Naive thymus-derived CD4-positive, alpha-beta T cell (primary cell): ENCODE measurements around the gene MIOS. TPM values are rescaled to one million over a fixed set of nuclear protein-coding genes. Genes with fewer than 3 reads are reported as not detected.

Experiments used
- ATAC-seq: fragments of 150-1000 bp; cut with Tn5 transposase; 2 replicates; pipeline ENCODE4 v1.10.0; 2021; ENCODE audit warnings: mild to moderate bottlenecking, moderate library complexity
- CTCF ChIA-PET: fragments of 350-600 bp; sonication (Branson Sonifier 250); formaldehyde crosslinking; loops from one replicate; lab custom pipeline; 2021; ENCODE audit warnings: antibody characterized with exemption; lab: Charles Lee
- POLR2A ChIA-PET: fragments of 350-600 bp; sonication (Branson Sonifier 250); formaldehyde crosslinking; loops from one replicate; lab custom pipeline; 2021; ENCODE audit warnings: antibody characterized with exemption, inconsistent platforms; lab: Charles Lee
- DNase-seq, 9 donors: peaks; one replicate each; pipeline versions ENCODE4 v3.0.0 to v3.0.0-alpha.2; 2020 to 2022; ENCODE audit warnings: mixed read lengths in 1 of 9
- H3K27ac ChIP-seq: one replicate; pipeline ENCODE4 v1.7.0; 2013; ENCODE audit warnings: mild to moderate bottlenecking, low read depth, low read length, moderate library complexity
- H3K27me3 ChIP-seq, 2 donors: one replicate each; pipeline ENCODE4 v1.7.0; 2013; ENCODE audit warnings: low read length in 2 of 2, mild to moderate bottlenecking in 2 of 2, moderate library complexity in 2 of 2; ENCODE audit not compliant: control insufficient read depth in 2 of 2, insufficient read depth in 2 of 2
- H3K36me3 ChIP-seq, 3 experiments: 1 replicate in 2 of 3; 2 replicates in 1 of 3; pipeline ENCODE4 v1.7.0; 2013; ENCODE audit warnings: low read length in 3 of 3, mild to moderate bottlenecking in 3 of 3, moderate library complexity in 1 of 3; ENCODE audit not compliant: insufficient read depth in 3 of 3, control insufficient read depth in 2 of 3
- H3K4me1 ChIP-seq, 2 donors: one replicate each; pipeline ENCODE4 v1.7.0; 2013; ENCODE audit warnings: low read length in 2 of 2, mild to moderate bottlenecking in 2 of 2, moderate library complexity in 1 of 2; ENCODE audit not compliant: control insufficient read depth in 2 of 2, insufficient read depth in 2 of 2
- H3K4me3 ChIP-seq: 2 replicates; pipeline ENCODE4 v1.7.0; 2013; ENCODE audit warnings: mild to moderate bottlenecking, low read length
- H3K9me3 ChIP-seq, 3 experiments: 1 replicate in 2 of 3; 2 replicates in 1 of 3; pipeline ENCODE4 v1.7.0; 2013; ENCODE audit warnings: low read length in 3 of 3; ENCODE audit not compliant: control insufficient read depth in 2 of 3
- H3K27ac Mint-ChIP-seq, 9 donors: one replicate each; pipeline ENCODE4 v1.8.0; 2020 to 2022; ENCODE audit warnings: mixed read lengths in 9 of 9, mild to moderate bottlenecking in 8 of 9, moderate library complexity in 5 of 9, inconsistent platforms in 2 of 9
- H3K27me3 Mint-ChIP-seq, 5 donors: one replicate each; pipeline ENCODE4 v1.8.0; 2021 to 2022; ENCODE audit warnings: mixed read lengths in 5 of 5, mild to moderate bottlenecking in 1 of 5
- H3K36me3 Mint-ChIP-seq, 5 donors: one replicate each; pipeline ENCODE4 v1.8.0; 2020 to 2022; ENCODE audit warnings: mixed read lengths in 5 of 5, mild to moderate bottlenecking in 3 of 5, inconsistent platforms in 1 of 5
- H3K4me1 Mint-ChIP-seq, 7 donors: one replicate each; pipeline ENCODE4 v1.8.0; 2020 to 2022; ENCODE audit warnings: mixed read lengths in 7 of 7, mild to moderate bottlenecking in 3 of 7, inconsistent platforms in 1 of 7
- H3K4me3 Mint-ChIP-seq, 10 donors: one replicate each; pipeline ENCODE4 v1.8.0; 2020 to 2022; ENCODE audit warnings: mild to moderate bottlenecking in 10 of 10, mixed read lengths in 10 of 10, moderate library complexity in 6 of 10, inconsistent platforms in 2 of 10
- H3K9me3 Mint-ChIP-seq, 11 donors: one replicate each; pipeline ENCODE4 v1.8.0; 2020 to 2022; ENCODE audit warnings: mixed read lengths in 11 of 11, mild to moderate bottlenecking in 4 of 11, inconsistent platforms in 1 of 11, moderate library complexity in 1 of 11
- intact Hi-C, 2 donors: fragments of 100-400 bp; cut with micrococcal nuclease; formaldehyde crosslinking; loops; one replicate each; pipeline ENCODE4 v1.15.1; 2023
- polyA plus RNA-seq, 2 donors: library from polyadenylated mRNA; unstranded; fragments of 300-500 nt; fragmentation: Illumina TruSeq; gene quantifications; one replicate each; pipeline ENCODE4 v1.2.3, GENCODE V29; 2021
- total RNA-seq, 6 experiments: library from RNA in 5 of 6; stranded (reverse) in 5 of 6; gene quantifications; 1 replicate in 5 of 6; 2 replicates in 1 of 6; pipeline ENCODE4 v1.2.3 and lab custom pipeline; 2021 to 2026

Gene MIOS
- total and polyA plus RNA-seq, 7 experiments from 2014 or later = 15.6 to 31.7 (median 27.5) TPM

DNA sequence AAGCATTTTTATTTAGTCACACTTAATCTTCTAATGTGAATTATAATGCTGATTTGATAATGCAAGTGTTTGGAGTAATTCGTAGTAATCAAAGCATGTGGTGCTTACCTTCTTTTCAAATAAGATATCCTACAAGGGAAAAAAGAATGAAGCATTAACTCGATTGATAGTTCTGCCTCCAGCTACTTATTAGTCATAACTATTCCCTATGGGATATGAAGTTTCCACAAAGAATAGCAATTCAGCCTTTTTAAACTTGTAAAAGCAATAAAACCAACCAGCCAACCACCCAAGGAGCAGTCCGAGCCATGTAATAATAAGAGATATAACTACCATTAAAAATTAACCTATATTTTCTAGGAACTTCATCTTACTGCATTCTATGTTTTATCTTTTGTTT lies 42.6 kb upstream of the MIOS start:
- Histone ChIP-seq H3K4me1 (no peaks in the 10 kb centered on the region), H3K36me3 (no peaks in the 10 kb centered on the region), H3K27me3 (peaks cover 0 to 3% of the 10 kb centered on the region in 2 donors), H3K27ac (no peak overlapping the region), H3K4me3 (no peak overlapping the region), H3K9me3 (no peaks in the 10 kb centered on the region)
- intact Hi-C loops = no loop called here
- no peak overlapping the region for H3K4me3 Mint-ChIP-seq
- no peaks in the 10 kb centered on the region for H3K4me1 Mint-ChIP-seq
- no peaks in the 10 kb centered on the region for H3K36me3 Mint-ChIP-seq
- ChIA-PET CTCF (no interaction called here), POLR2A (interaction anchor here (0.6 kb wide), 1 partner anchor 438 kb away, joined by 3 read pairs; no protein-coding TSS in a partner anchor)
- no peak for DNase-seq
- no peak overlapping the region for H3K27ac Mint-ChIP-seq
- peaks cover 0 to 5% (median 3%) of the 10 kb centered on the region in 5 donors for H3K27me3 Mint-ChIP-seq
- no peaks in the 10 kb centered on the region for H3K9me3 Mint-ChIP-seq
- no peak for ATAC-seq

DNA sequence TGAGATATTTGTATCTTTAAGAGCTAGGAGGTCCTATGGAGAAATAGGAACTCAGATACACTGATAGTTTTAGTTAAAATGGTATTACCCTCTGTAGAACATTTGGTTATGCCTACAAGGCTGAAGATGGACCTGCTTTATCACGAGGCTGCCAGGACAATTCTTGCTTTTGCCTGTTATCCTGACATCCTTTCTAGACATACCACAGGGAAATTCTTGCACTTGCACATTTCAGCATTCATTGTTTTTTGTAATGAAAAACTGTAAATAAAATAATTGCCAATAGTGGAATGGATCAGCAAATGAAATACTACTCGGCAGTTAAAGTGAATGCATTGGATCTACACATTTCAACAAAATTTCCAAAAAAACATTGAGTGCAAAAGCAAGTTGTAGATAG lies 40.7 kb upstream of the MIOS start:
- POLR2A ChIA-PET = interaction anchor here (0.7 kb wide), 1 partner anchor 109 kb away, joined by 3 read pairs; no protein-coding TSS in a partner anchor
- no peaks in the 10 kb centered on the region for H3K36me3 Mint-ChIP-seq
- no peaks in the 10 kb centered on the region for H3K9me3 Mint-ChIP-seq
- Histone ChIP-seq H3K9me3 (no peaks in the 10 kb centered on the region), H3K36me3 (no peaks in the 10 kb centered on the region), H3K4me1 (no peaks in the 10 kb centered on the region), H3K27me3 (peaks cover 0 to 3% of the 10 kb centered on the region in 2 donors), H3K4me3 (no peak overlapping the region), H3K27ac (no peak overlapping the region)
- DNase-seq (no peak), ATAC-seq (no peak)
- CTCF ChIA-PET = no interaction called here
- no peak overlapping the region for H3K4me3 Mint-ChIP-seq
- H3K4me1 Mint-ChIP-seq = no peaks in the 10 kb centered on the region
- no peak overlapping the region for H3K27ac Mint-ChIP-seq
- intact Hi-C loops = no loop called here
- H3K27me3 Mint-ChIP-seq = peaks cover 0 to 7% (median 5%) of the 10 kb centered on the region in 5 donors

DNA sequence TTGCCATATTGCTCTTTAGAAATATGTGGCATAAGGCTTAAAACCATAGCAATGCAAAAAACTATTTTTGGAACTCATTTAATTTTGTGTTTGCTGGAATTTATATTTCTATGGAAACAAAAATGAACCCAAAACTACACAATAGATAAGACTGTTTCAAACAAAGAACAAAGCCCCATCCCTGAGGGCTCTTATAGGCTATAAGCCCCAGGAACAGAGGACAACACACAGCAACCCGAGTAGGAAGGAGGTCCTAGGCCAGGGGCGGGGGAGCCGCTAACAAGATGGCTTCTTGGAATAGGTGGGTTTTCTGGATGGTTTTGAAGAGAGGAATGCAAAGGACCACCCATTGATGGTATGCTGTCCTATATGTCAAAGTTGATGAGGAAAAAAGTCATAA lies 39.6 kb upstream of the MIOS start:
- Histone ChIP-seq H3K4me1 (no peaks in the 10 kb centered on the region), H3K27me3 (peaks cover 0 to 3% of the 10 kb centered on the region in 2 donors), H3K4me3 (no peak overlapping the region), H3K36me3 (no peaks in the 10 kb centered on the region), H3K9me3 (no peaks in the 10 kb centered on the region), H3K27ac (no peak overlapping the region)
- Mint-ChIP-seq H3K36me3 (no peaks in the 10 kb centered on the region), H3K4me3 (no peak overlapping the region), H3K27me3 (peaks cover 0 to 7% (median 5%) of the 10 kb centered on the region in 5 donors), H3K4me1 (no peaks in the 10 kb centered on the region), H3K9me3 (no peaks in the 10 kb centered on the region), H3K27ac (no peak overlapping the region)
- intact Hi-C loops = no loop called here
- no peak for ATAC-seq
- CTCF ChIA-PET = interaction anchor here (0.6 kb wide), 1 partner anchor 344 kb away, joined by 5 read pairs; no protein-coding TSS in a partner anchor
- no peak for DNase-seq
- POLR2A ChIA-PET = interaction anchor here (0.9 kb wide), 1 partner anchor 12 kb away, joined by 3 read pairs; no protein-coding TSS in a partner anchor

DNA sequence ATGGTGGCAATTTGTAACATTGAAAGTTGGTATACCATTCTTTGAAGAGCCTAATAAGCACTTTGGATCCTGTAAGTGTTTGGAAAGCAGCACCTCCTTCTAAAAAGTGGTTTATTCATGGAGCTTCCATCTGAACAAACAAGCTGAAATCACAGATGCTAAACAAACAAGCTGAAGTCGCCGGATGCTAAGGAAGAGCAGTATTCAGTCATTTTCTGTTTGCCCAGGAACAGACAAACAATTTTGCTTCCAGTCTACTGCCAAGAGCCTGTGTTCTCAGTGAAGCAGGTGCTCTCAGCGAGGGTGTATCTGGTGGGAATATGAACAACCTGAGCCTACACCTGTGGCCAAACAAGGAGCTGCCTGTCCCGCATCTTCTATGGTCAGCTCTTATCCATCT lies 37.4 kb upstream of the MIOS start:
- H3K9me3 ChIP-seq = no peaks in the 10 kb centered on the region
- no peak overlapping the region for H3K27ac Mint-ChIP-seq
- no peak for ATAC-seq
- CTCF ChIA-PET = no interaction called here
- H3K36me3 ChIP-seq = no peaks in the 10 kb centered on the region
- H3K4me1 Mint-ChIP-seq = no peaks in the 10 kb centered on the region
- H3K4me3 Mint-ChIP-seq = no peak overlapping the region
- H3K36me3 Mint-ChIP-seq = no peaks in the 10 kb centered on the region
- intact Hi-C loops = no loop called here
- H3K27ac ChIP-seq = no peak overlapping the region
- POLR2A ChIA-PET = interaction anchor here (0.7 kb wide), 1 partner anchor 720 kb away, joined by 4 read pairs; no protein-coding TSS in a partner anchor
- no peak overlapping the region for H3K4me3 ChIP-seq
- H3K4me1 ChIP-seq = no peaks in the 10 kb centered on the region
- peaks cover 0 to 12% (median 9%) of the 10 kb centered on the region in 5 donors for H3K27me3 Mint-ChIP-seq
- H3K27me3 ChIP-seq = peaks cover 0 to under 1% of the 10 kb centered on the region in 2 donors
- no peak for DNase-seq
- no peaks in the 10 kb centered on the region for H3K9me3 Mint-ChIP-seq

DNA sequence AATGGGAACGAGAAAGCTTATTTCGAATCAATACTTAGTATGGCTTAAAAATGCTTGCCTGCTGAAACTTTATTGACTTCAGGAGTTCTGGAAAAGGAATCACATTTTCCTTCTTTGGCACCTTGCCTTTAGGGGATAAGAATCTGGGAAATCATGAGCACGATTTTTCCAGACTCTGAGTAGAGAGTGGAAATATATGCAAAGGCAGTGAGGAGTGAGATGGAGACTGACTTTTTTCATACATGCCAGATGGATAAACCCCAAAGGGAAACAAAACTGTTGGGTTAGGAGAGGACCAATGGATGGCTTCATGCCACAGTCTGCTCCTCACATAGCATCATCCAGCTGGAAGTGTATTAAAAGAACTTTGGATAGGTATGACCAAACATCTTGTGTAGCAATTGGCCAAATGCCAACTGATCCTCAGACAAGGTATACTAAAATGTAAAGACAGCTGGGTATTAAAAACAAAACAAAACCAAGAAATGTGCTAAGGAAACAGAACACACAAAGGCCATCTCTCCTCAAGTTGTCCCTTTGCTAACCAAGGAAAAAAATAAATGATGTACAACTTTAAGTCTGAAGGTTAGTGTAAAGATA lies 32.8 kb upstream of the MIOS start:
- Mint-ChIP-seq H3K36me3 (no peaks in the 10 kb centered on the region), H3K9me3 (no peaks in the 10 kb centered on the region), H3K4me1 (no peaks in the 10 kb centered on the region), H3K27me3 (peaks cover 0 to 23% (median 5%) of the 10 kb centered on the region in 5 donors), H3K27ac (no peak overlapping the region), H3K4me3 (no peak overlapping the region)
- Histone ChIP-seq H3K27me3 (no peaks in the 10 kb centered on the region), H3K36me3 (no peaks in the 10 kb centered on the region), H3K4me1 (no peaks in the 10 kb centered on the region), H3K4me3 (no peak overlapping the region), H3K27ac (no peak overlapping the region), H3K9me3 (no peaks in the 10 kb centered on the region)
- POLR2A ChIA-PET = no interaction called here
- DNase-seq (no peak), ATAC-seq (no peak)
- CTCF ChIA-PET = no interaction called here
- intact Hi-C loops = no loop called here

DNA sequence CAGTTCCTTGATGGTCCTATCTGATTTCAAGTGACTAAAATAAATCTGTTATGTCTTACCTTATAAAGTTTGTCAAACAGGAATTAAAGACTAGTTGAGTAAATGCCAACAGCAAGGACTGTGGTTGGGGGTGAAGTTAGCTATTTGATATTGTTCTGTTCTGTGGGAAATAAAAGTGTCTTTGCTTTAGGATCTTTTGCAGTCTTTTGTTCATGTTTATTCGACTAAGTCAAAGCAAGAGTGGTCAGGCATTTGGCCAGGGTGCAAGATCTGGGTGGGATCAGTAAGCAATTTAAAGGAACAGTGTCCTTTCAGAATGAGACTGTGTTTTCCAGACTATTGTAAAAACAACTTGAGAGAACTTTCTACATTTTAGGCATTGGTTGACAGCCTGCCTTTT lies 31.0 kb upstream of the MIOS start, which contains the start of gene COL28A1:
Gene COL28A1, minus strand, starts transcription at position 183 of the 400 bp plus-strand sequence. CDS start 2,998 bp downstream, outside the sequence.
- DNase-seq (no peak), ATAC-seq (no peak)
- no peaks in the 10 kb centered on the region for H3K27me3 ChIP-seq
- H3K9me3 ChIP-seq = no peaks in the 10 kb centered on the region
- intact Hi-C loops = no loop called here
- no peaks in the 10 kb centered on the region for H3K4me1 ChIP-seq
- CTCF ChIA-PET = no interaction called here
- no peak within 1 kb of the TSS for H3K27ac ChIP-seq
- POLR2A ChIA-PET = no interaction called here
- Mint-ChIP-seq H3K27me3 (peaks cover 0 to 27% (median 4%) of the 10 kb centered on the region in 5 donors), H3K4me1 (no peaks in the 10 kb centered on the region), H3K36me3 (no peaks in the 10 kb centered on the region), H3K27ac (no peak within 1 kb of the TSS), H3K9me3 (no peaks in the 10 kb centered on the region), H3K4me3 (no peak within 1 kb of the TSS)
- H3K4me3 ChIP-seq = no peak within 1 kb of the TSS
- H3K36me3 ChIP-seq = no peaks in the 10 kb centered on the region
